ENCODE measurements around the gene CLRN1. TPM values are rescaled to one million over a fixed set of nuclear protein-coding genes. Genes with fewer than 3 reads are reported as not detected.

The CLRN1 gene
- total RNA-seq, 1 experiment from 2014 or later: not detected

- peaks cover 3% of the 10 kb centered on the region; the same call in 1 of the 2 replicates for H3K27me3 Mint-ChIP-seq (ENCODE audit: low read depth)
- ATAC-seq (peak; percentile 26; the same call in 1 of the 2 replicates), DNase-seq (ENCODE audit: low spot score) (no peak)
- peaks cover 4% of the 10 kb centered on the region for H3K4me1 Mint-ChIP-seq
- no peak overlapping the region for H3K27ac Mint-ChIP-seq
- H3K36me3 Mint-ChIP-seq: no peaks in the 10 kb centered on the region
- no peak overlapping the region for H3K4me3 Mint-ChIP-seq
- H3K9me3 Mint-ChIP-seq: no peaks in the 10 kb centered on the region
- TF ChIP-seq FOXJ3 (CRISPR knock-in tag; IDR thresholded peaks at IDR 0.05; ENCODE audit: borderline replicate concordance): no peak
- no peak for TF ChIP-seq SP1 (CRISPR knock-in tag; conservative IDR thresholded peaks at IDR 0.05)
- no peak for TF ChIP-seq STAT6 (CRISPR knock-in tag; conservative IDR thresholded peaks at IDR 0.05; ENCODE audit: low read depth)
- no peak for TF ChIP-seq ETV6 (CRISPR knock-in tag; IDR thresholded peaks at IDR 0.05)
- no peak for TF ChIP-seq E2F4 (CRISPR knock-in tag; IDR thresholded peaks at IDR 0.05; ENCODE audit: borderline replicate concordance, low read depth)
- TF ChIP-seq GABPB1 (CRISPR knock-in tag; IDR thresholded peaks at IDR 0.05): no peak
- no peak for TF ChIP-seq CDX4 (CRISPR knock-in tag; IDR thresholded peaks at IDR 0.05; ENCODE audit: borderline replicate concordance)
- no peak for TF ChIP-seq ZNF532 (CRISPR knock-in tag; IDR thresholded peaks at IDR 0.05; ENCODE audit: borderline replicate concordance)
- no peak for TF ChIP-seq JAZF1 (CRISPR knock-in tag; IDR thresholded peaks at IDR 0.05)
- no peak for TF ChIP-seq E2F5 (CRISPR knock-in tag; IDR thresholded peaks at IDR 0.05)
- TF ChIP-seq ATF2 (CRISPR knock-in tag; IDR thresholded peaks at IDR 0.05; ENCODE audit: borderline replicate concordance, low read depth): no peak
- no peak for TF ChIP-seq ZNF281 (CRISPR knock-in tag; IDR thresholded peaks at IDR 0.05)
- TF ChIP-seq JUN (CRISPR knock-in tag; IDR thresholded peaks at IDR 0.05): no peak
- no peak for TF ChIP-seq USF2 (CRISPR knock-in tag; IDR thresholded peaks at IDR 0.05)
- no peak for TF ChIP-seq PRDM15 (CRISPR knock-in tag; IDR thresholded peaks at IDR 0.05)
- no peak for TF ChIP-seq ZMAT4 (CRISPR knock-in tag; IDR thresholded peaks at IDR 0.05)
- CTCF ChIA-PET: no interaction called here
- POLR2A ChIA-PET: no interaction called here
Measured at GRCh38 chr3:150956376-150956775, 16.2 kb downstream of the CLRN1 start.

All from WTC11 (cell line).